Astrocyte of the hippocampus (primary cell): ENCODE measurements around the gene MCOLN2.
"Not testable (repeated sequence)": the region's sequence is repeated elsewhere in the genome, so short reads cannot be mapped to it uniquely, and the experiment has no call there.

ENCODE experiments used
- DNase-seq: peaks from one replicate; pipeline ENCODE4 v3.0.0; 2011; ENCODE audit warnings: low read depth, low spot score

MCOLN2 gene

DNA sequence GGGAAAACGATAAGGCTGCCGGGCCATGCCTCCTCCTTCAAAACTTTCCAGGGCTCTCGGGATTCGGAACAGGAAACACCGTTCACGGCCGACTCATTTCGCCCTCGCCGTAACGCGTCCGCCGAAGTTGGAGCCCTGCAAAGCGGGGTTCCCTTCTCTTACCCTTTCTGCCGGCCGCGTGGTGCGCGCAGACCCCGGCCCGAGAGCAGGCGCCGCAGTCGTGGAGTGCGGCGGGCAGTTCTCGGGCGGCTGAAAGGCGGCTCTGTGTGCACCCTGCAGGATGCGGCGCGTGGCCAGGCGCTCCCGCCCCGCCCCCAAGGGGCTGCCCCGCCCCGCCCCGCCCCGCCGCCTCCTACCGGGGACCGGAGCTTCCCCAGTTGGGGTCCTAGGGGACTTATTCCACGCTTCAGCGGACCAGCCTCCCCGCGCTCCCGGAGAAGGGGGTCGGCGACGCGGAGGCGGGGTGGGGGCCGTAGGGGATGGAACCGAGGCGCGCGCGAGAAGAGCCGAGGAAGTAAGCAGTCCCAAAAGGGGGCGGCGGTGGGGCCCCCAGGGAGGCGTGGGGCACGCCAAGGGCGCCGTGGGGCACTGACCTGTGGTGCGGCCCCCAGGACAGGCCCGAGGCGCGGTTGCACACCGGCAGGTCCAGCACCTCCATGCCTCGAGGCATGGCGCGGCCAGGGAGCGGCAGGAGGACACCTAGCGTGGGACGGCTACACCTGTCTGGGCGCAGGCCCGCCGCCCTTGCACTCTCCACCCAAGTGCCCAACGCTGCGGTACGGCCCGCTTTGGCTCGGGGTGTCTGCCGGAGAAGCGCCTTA lies at the start of gene MCOLN2:
Gene MCOLN2, minus strand, starts transcription at position 268 of the 821 bp plus-strand sequence. Its CDS starts 241 bp downstream, at position 27.
- DNase-seq: peak; percentile 47

DNA sequence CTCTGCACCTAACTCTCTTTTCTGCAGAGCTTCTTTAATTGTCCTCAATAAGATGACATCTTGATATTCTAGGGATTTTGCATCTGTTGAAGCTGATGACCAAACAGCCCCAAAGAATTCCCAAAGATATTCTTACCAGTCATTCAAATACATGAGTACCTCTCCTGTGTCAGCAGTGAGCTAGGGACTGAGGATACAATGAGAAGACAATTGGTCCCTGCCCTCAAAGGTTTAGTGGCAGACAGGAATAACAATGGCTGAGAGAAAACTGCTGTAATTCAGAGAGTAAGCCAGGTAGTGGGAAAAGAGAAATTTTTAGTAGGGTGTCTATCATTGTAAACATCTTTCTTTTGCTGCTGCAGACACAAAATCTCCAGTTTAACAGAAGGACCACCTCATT lies 45.5 kb upstream of the MCOLN2 start:
- DNase-seq: no peak

DNA sequence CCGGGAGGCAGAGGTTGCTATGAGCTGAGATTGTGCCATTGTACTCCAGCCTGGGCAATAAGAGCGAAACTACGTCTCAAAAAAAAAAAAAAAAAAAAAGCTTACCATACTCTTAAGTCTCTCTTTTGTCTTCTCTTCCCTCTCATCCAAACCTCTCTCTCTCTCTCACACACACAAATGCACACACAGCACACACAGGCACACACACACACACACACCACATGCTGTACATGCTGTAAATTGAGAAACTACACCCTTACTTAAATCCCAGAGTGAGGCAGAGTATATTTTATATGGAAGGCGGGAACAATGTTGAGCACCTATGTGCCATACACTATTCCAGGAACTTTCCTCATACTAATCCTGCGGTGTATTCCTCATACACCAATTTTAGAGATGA lies 44.9 kb upstream of the MCOLN2 start:
- DNase-seq: no peak

DNA sequence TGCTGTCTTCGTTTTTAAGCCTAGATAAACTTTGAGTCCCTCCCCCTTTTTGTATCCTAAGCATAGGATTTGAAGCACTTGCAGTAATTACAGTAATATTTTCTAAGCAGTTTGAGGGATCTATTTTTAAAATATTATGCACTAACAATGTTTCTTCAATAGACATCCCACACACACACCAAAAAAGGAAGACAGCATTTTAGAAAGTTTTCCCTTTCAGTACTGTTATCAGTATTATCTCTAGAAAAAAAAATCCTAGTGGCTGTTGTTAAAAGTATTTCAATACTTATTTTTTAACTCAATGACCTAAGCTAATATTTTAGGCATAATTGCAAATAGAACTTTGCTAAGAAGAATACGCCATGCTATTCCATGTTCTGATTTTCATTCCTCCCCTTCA lies 36.3 kb upstream of the MCOLN2 start:
- no peak for DNase-seq

DNA sequence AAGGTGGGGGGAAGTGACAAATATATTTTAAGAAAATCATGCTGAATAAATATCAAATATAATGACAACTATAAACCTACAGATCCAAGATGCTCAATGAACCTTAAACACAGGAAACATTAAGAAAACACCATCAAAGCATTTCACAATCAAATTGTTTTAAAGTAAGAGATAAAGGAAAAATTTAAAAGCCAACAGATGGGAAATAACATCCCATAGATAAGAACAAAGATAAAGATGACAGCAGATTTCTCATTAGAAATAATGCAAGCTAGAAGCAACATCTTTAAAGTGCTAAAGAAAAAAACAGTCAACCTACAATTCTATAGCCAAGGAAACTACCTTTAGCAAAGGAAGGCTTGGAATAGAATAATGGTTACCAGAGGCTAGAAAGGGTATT lies 33.6 kb upstream of the MCOLN2 start:
- DNase-seq: no peak

DNA sequence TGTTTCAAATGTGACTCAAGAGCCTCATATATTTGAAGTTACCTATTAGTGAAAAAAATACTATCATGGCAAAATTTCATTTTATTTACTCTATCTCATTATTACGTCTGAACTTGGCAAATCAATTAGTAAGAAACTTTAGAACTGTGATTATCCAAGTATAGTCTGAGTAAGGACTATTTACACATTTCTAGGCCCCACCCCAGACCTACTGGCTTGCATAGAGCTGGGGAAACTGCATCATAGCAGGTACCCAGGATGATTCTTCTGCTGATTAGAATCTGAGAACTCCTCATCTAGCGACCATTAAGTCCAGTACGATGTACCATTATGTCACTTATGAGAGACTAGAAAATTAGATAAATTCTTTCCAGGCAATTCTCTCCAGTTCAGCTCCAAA lies 31.2 kb upstream of the MCOLN2 start:
- no peak for DNase-seq

DNA sequence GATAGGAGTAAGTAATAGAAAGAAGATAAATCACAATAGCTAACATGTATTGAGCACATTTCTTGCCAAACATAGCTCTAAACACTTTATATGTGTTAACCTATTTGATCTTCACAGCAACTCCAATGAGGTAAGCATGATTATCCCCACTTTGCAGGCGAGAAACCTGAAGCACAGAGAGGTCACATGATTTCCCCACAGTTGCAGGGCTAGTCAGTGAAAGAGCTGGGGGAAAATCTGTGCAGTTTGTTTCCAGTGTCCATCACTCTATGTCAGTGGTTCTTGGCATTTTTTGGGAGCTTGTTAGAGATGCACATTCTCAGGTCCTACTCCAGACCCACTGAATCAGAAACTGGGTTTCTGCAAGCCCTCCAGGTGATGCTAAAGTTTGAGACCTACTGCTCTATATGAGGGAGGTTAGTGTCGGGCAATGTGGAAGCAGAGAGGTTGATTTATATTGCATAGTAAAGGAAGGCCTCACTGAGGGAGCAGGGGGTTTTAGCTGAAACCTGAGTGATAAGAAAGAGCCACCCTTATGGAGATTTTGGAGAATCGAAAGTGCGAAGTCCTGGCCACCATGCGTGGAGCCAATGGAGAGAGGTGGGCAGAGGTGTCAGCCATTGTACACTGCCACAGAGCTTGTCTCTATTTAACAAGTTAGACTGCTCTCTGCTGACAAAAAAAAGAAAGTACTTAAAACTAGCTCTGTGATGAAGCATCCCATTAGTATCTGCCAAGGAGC lies 30.5 kb upstream of the MCOLN2 start:
- no peak for DNase-seq

DNA sequence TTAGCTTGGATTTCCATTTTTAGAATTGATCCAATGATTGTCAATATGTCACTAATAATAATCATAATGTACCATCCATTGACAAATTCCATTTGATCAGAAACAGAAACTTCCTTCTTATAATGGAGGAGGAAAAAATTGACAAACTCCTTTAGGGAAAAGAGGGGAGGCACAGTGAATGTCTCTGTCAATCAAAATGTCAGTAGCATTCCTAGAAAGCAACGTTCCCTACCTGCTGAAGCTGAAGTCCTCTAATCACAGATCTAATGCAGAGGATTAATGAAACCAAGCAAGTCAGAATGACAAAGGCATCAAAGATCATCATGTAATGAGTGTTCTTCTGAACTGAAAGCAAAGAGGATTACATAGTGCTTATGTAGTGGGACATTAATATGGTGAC lies 29.0 kb upstream of the MCOLN2 start:
- DNase-seq: no peak

DNA sequence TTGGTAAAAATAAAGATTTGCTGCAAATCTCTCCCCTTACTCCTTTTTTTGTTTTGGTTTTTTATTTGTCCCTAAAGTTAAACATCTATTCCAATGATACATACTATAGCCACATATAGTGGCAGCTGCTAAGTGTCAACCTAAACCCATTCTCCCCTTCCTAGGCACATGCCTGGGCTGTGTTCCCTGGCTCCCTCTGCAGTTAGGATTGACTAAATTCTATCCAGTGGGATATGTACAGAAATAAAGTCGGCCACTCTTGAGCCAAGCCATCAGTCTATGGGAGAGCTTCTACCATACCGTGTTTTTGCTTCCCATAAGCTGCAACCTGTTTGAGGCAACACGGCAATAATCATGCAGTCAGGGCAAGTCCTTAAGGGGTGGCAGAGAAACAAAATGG lies 27.8 kb upstream of the MCOLN2 start:
- DNase-seq: no peak

DNA sequence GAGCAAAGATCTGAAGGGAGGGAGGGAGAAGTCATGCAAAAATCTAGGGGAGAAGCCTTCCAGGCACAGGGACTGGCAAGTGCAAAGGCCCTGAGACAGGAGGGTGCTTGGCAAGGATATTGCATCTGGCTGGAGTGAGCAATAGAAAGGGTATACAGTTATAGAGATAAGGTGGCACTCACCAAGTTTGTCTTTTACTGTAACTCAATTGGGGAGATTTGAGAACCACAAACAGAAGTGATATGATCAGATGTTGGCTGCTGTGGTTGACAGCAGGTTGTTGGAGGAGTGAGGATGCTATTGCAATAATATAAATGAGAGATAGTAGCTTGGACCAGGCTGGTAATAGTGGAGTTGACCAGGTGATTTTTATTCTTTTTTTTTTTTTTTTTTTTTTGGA lies 25.8 kb upstream of the MCOLN2 start:
- DNase-seq: no peak

DNA sequence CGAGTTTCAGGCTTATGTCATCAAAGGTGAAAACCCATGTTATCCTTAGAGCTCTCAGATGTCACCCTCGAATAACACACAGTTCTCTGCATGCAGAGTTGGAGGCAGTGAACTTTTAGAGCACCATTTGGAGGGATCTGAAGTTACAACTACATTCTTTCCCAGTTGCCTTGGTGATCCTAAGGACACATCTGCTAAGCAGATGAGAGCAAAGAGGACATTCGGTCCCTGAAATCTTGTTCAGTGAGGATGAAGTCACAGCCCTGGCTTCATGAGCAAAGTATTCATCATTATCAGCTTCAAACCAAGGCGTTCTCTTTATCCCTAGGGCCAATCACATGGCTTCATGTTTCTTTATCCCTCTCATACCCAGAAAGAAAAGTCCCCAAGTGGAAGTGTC lies 23.1 kb upstream of the MCOLN2 start:
- no peak for DNase-seq

DNA sequence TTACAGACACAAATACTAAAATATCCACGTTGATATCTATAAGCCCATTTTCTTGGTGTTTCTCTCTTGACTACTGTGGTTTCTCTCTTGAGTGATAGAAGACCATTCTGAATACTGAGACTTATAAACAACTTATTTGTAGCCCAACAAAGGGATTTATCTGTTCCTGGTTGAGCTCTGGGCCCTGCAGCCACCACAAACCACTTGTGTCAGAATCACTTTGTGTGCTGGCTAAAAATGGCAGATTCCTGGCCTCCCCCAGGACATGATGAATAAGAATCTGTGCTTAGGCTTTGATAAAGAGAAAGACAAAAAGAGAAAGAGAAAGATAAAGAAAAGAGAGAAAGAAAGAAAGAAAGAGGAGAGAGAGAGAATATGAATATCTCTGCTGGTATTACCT lies 18.9 kb upstream of the MCOLN2 start:
- DNase-seq: no peak

DNA sequence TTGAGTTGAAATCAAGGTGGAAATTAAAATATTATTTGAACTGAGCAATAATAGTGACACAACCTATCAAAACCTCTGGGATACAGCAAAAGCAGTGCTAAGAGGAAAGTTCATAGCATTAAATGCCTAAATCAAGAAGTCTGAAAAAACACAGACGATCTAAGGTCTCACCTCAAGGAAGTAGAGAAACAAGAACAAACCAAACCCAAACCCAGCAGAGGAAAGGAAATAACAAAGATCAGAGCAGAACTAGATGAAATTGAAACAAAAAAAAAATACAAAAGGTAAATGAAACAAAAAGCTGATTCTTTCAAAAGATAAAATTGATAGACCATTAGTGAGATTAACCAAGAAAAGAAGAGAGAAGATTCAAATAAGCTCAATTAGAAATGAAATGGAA lies 8.7 kb upstream of the MCOLN2 start:
- not testable (repeated sequence) for DNase-seq

DNA sequence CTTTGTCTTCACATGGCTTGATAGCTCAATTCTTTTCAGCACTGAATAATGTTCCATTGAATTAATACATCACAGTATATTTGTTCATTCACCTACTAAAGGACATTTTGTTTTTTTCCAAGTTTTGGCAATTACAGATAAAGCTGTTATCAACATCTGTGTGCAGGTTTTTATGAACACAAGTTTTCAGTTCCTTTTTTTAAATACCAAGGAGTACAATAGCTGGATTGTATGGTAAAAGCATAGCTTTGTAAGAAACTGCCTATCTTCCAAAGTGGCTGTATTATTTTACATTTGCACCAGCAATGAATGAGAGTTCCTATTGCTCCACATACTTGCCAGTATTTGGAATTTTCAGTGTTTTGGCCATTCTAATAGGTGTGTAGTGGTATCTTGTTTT lies 4.8 kb upstream of the MCOLN2 start:
- DNase-seq: no peak

DNA sequence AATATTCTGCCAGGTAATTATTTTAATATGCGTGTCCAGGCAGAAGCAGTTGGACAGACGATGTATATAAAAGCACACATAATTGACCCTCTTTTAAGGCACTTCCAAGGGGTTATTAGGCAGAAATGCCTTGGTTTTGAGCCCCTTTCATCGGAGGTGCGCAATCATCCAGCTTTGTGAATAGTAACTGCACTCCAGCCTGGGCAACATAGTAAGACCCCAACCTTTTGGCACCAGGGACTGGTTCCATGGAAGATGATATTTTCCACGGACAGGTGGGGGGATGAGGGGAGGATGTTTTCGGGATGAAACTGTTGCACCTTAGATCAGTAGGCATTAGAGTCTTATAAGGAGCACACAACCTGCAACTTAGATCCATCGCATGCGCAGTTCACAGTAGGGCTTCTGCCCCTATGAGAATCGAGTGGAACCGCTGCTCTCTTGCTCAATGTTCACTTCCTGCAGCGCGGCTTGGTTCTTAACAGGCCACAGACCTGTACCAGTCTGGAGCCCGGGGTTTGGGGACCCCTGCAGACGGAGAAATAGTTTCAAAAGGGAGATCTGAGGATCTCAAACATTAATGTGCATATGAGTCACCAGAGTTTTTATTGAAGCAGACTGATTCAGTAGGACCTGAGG lies 1.8 kb upstream of the MCOLN2 start:
- peak; percentile 40 for DNase-seq

DNA sequence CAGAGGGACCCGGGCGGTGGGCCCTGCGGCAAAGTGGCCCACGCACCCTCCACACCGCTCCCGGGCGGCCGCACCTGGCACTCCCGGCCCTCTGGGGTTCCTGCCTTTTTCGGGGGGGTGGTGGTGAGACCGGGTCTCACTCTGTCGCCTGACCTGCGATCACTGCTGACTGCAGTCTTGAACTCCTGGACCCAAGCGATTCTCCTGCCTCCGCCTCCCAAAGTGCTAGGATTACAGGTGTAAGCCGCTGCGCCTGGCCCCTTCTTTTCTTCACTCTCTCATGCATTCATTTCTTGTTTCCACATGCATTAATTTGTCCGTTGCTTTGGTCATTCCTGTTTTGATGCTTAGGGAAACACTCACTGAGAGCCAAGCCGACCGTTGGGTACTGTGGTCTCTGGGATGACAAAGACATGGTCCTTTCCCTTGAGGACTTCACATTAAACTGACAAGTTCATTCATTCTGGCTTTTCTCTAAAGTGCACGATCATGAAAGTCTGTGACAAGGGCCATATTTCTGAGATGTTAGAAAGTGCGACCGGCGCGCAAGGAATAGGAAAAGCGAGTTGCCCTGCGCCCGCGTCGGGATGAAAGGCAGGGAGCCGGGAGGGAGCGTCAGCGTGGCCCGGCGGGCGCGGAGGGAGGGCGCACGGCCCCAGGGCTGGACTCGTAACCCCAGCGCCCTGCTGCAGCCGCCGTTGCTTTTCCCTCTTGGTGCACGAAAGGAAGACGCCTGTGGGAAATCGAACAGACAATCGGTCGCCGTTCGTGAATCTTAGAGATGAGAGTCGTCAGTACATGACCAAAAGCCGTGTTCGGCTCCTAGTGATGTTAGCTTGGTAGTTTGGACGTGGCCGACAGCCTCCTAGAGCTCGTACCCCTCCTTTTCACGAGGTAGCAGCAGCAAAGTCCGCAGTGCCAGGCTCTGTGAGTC lies 1.0 kb upstream of the MCOLN2 start:
- DNase-seq: peak; percentile 45

DNA sequence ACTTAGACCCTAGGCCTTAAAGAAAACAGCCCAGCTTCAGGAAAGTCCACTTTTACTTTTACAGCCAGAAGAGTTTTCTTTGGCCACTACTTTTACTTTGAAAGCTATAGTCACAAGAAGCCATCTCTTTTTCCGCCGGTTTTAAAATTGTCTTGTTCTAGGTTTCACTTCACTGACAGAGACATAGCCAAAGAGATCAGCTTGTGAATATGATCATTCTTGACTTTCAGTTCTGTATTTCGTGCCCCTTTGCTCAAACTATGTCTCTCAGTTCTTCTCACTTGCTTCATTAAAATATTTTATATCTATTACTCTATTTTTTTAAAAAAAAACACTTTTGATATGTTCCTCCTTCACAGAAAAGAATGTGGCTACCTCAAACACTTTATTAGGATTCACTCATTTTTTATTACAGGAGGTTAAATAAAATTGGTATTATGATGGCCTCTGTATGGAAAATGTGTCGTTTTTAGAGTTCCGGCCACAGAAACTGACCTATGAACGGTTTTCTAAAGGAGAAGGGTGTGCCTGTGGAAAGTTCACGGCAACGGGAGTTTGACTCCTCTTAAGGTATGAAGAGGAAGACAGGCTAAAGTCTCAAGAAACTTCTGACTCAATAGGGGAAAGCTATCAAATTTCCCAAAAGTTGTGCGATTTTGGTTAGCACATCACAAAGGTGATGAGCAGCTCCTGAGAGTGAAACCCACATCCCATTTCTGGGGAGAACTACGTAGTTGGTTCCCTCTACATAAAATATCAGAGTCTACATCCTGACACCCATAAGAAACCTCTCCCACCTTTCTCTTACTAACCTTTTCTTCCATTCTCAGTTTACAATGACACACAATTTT lies 1.2 kb downstream of the MCOLN2 start:
- no peak for DNase-seq

DNA sequence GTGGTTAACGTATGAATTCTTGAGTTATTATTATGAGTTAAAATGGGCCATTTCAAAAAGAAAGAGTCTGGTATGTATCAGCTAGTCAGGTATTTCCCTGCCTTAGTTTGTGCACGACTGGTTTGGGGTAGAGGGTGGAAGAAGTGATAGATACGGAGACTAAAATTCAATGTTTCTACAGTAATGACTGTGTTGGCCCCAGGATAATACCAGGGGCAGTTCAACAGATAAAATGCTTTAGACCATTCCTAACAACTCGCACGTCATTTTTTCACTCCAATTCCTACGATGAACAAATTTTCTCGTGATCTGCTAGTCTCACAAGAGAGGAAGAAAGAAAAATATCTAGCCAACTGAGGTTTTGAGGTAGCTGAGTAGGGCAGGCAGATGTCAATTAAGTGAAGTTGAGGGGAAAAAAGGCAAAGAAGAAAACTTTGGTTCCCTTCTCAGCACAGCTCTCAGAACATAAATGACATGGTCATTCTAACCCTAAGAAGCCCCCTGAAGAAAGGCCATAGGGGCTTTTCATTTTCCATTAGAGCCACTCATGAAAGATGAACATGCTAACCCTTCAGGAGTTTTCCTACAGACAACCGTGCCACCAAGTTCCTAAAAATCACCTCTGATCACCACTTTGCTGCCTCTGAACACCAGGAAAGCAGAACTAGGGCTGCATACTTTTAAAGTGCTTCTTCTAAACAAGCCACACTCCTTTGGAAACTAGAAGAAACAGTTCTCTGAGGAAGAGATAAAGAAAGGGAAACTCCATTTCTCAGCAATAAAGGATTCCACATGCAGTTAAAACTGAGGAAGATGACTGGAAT lies 5.6 kb downstream of the MCOLN2 start:
- DNase-seq: no peak

DNA sequence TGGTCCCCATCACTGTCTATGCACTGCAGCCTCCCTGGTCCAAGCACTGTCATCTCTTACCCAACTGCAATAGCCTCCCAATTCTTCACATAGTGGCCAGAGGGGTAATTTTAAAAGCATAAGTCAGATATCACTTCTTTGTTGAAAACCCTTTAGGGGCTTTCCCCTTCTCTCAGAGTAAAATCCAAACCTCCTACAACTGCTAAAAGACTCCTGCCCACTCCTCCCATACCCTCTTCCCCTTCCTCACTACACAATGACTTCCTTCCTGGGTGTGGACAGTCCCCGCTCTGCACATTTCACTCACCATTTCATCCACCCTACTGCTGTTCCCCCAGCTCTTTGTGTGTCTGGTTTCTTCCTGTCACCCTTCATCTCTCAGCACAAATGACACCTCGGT lies 8.3 kb downstream of the MCOLN2 start:
- no peak for DNase-seq

DNA sequence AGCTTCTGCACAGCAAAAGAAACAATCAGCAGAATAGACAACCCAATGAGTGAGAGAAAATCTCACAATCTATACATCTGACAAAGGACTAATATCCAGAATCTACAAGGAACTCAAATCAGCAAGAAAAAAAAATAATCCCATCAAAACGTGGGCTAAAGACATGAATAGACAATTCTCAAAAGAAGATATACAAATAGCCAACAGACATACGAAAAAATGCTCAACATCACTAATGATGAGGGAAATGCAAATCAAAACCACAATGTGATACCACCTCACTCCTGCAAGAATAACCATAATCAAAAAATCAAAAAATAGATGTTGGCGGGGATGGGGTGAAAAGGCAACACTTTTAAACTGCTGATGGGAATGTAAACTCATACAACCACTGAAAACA lies 10.4 kb downstream of the MCOLN2 start:
- not testable (repeated sequence) for DNase-seq
